ENCODE measurements around the gene ASXL1.

ASXL1 gene

GRCh38 chr20:32468313-32468640 lies 110.1 kb downstream of the ASXL1 start:
- no peak for DNase-seq

- no peak for DNase-seq
Measured at GRCh38 chr20:32468860-32469259, 110.7 kb downstream of the ASXL1 start.

- DNase-seq: no peak
Measured at GRCh38 chr20:32470025-32470861, 112.1 kb downstream of the ASXL1 start.

GRCh38 chr20:32470940-32471339 lies 112.8 kb downstream of the ASXL1 start:
- no peak for DNase-seq

GRCh38 chr20:32472581-32473207 lies 114.6 kb downstream of the ASXL1 start:
- no peak for DNase-seq

GRCh38 chr20:32473231-32474008 lies 115.3 kb downstream of the ASXL1 start:
- DNase-seq: no peak

- DNase-seq: no peak
Measured at GRCh38 chr20:32474009-32474716, 116.0 kb downstream of the ASXL1 start.

- DNase-seq: no peak
Measured at GRCh38 chr20:32474717-32474966, 116.5 kb downstream of the ASXL1 start.

GRCh38 chr20:32474967-32475811 lies 117.1 kb downstream of the ASXL1 start:
- DNase-seq: no peak

- DNase-seq: no peak
Measured at GRCh38 chr20:32476684-32477593, 118.8 kb downstream of the ASXL1 start.

- DNase-seq: no peak
Measured at GRCh38 chr20:32477594-32478512, 119.7 kb downstream of the ASXL1 start.

- no peak for DNase-seq
Measured at GRCh38 chr20:32478576-32478975, 120.4 kb downstream of the ASXL1 start.

GRCh38 chr20:32479012-32479411 lies 120.9 kb downstream of the ASXL1 start:
- DNase-seq: no peak

GRCh38 chr20:32479697-32480171 lies 121.6 kb downstream of the ASXL1 start:
- no peak for DNase-seq

GRCh38 chr20:32480371-32481241 lies 122.5 kb downstream of the ASXL1 start:
- DNase-seq: no peak

GRCh38 chr20:32481311-32482142 lies 123.4 kb downstream of the ASXL1 start:
- no peak for DNase-seq

- DNase-seq: no peak
Measured at GRCh38 chr20:32482143-32482441, 124.0 kb downstream of the ASXL1 start.

All from activated T-cell treated with anti-CD3 and anti-CD28 coated beads, Interleukin-2, amount 50 U/mL, for 1 hour (primary cell).